Mesothelial cell of epicardium (in vitro differentiated cells): Measurements from ENCODE around the gene CNIH1. TPM values are rescaled to one million over a fixed set of nuclear protein-coding genes. Genes with fewer than 3 reads are reported as not detected.
"Not testable (repeated sequence)": the region's sequence is repeated elsewhere in the genome, so short reads cannot be mapped to it uniquely, and the experiment has no call there.

Source experiments
- DNase-seq, 2 experiments: peaks; one replicate each; pipeline ENCODE4 v3.0.0; 2021; ENCODE audit warnings: low spot score in 2 of 2; ENCODE audit not compliant: unreplicated experiment in 2 of 2
- H3K27ac Mint-ChIP-seq: 2 replicates; pipeline ENCODE4 v1.8.0; 2021; ENCODE audit warnings: mixed read lengths
- H3K27me3 Mint-ChIP-seq: 2 replicates; pipeline ENCODE4 v1.8.0; 2021; ENCODE audit warnings: low read depth, mixed read lengths
- H3K36me3 Mint-ChIP-seq: 2 replicates; pipeline ENCODE4 v1.8.0; 2021; ENCODE audit warnings: mixed read lengths
- H3K4me1 Mint-ChIP-seq: 2 replicates; pipeline ENCODE4 v1.8.0; 2021; ENCODE audit warnings: mixed read lengths
- H3K4me3 Mint-ChIP-seq: 2 replicates; pipeline ENCODE4 v1.8.0; 2021; ENCODE audit warnings: mild to moderate bottlenecking, moderate library complexity, mixed read lengths
- H3K9me3 Mint-ChIP-seq: 2 replicates; pipeline ENCODE4 v1.8.0; 2021; ENCODE audit warnings: mixed read lengths
- CTCF ChIP-seq: fragments of 200-600 bp; sonication (generic); IDR thresholded peaks from one replicate; pipeline ENCODE4 v1.5.0; 2021; ENCODE audit warnings: antibody characterized with exemption; ENCODE audit not compliant: unreplicated experiment
- total RNA-seq: library from RNA; stranded (reverse); gene quantifications from 3 replicates; pipeline ENCODE4 v1.2.1, GENCODE V29; 2021

The CNIH1 gene
- total RNA-seq, 1 donor from 2014 or later: 97.6 TPM

DNA sequence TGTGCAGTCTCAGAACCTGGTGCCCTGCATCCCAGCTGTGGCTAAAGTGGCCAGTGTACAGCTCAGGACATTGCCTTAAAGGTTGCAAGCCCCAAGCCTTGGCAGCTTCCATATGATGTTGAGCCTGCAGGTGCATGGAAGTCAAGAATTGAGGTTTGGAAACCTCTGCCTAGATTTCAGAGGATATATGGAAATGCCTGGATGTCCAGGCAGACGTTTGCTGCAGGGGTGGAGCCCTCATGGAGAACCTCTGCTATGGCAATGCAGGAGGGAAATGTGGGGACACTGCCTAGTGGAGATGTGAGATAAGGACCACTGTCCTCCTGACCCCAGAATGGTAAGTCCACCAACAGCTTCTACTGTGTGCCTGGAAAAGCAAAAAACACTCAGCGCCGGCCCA lies 17.9 kb upstream of the CNIH1 start:
- DNase-seq: no peak
- TF ChIP-seq CTCF: no peak
- H3K27me3 Mint-ChIP-seq: no peaks in the 10 kb centered on the region

GRCh38 chr14:54458536-54458935 lies 17.4 kb upstream of the CNIH1 start:
- not testable (repeated sequence) for H3K27ac Mint-ChIP-seq, H3K4me1 Mint-ChIP-seq, H3K27me3 Mint-ChIP-seq, DNase-seq, H3K36me3 Mint-ChIP-seq, H3K4me3 Mint-ChIP-seq
- H3K9me3 Mint-ChIP-seq: peaks cover 12% of the 10 kb centered on the region

More for the DNA sequence above, 17.9 kb upstream of the CNIH1 start:
- peaks cover 1% of the 10 kb centered on the region for H3K36me3 Mint-ChIP-seq
- peaks cover 12% of the 10 kb centered on the region for H3K9me3 Mint-ChIP-seq
- no peak overlapping the region for H3K27ac Mint-ChIP-seq
- no peak overlapping the region for H3K4me3 Mint-ChIP-seq
- no peaks in the 10 kb centered on the region for H3K4me1 Mint-ChIP-seq

DNA sequence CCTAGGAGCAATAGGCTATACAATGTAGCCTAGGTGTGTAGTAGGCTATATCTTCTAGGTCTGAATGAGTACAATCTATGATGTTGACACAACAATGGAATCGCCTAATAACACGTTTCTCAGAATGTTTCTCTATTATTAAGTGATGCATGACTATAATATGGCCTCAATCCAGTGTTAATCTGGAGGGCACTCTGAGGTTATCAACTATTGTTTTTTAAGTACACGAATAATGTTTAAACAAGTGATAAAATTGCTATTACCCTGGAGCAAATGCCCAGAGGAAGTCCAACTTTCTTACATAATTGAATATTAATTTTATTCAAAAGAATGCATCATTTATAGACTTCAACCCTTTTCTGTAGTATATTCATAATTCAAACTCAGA lies 16.4 kb upstream of the CNIH1 start:
- Mint-ChIP-seq H3K4me1 (peaks cover 2% of the 10 kb centered on the region), H3K36me3 (peaks cover 1% of the 10 kb centered on the region), H3K9me3 (peaks cover 12% of the 10 kb centered on the region), H3K27me3 (no peaks in the 10 kb centered on the region), H3K27ac (no peak overlapping the region), H3K4me3 (no peak overlapping the region)
- no peak for DNase-seq
- TF ChIP-seq CTCF: no peak

- H3K4me1 Mint-ChIP-seq, DNase-seq, H3K27me3 Mint-ChIP-seq, H3K27ac Mint-ChIP-seq, H3K4me3 Mint-ChIP-seq, H3K36me3 Mint-ChIP-seq: not testable (repeated sequence)
- peaks cover 12% of the 10 kb centered on the region for H3K9me3 Mint-ChIP-seq
These were observed 15.8 kb upstream of the CNIH1 start for GRCh38 chr14:54456820-54457608.

GRCh38 chr14:54455363-54455762 lies 14.2 kb upstream of the CNIH1 start:
- peaks cover 12% of the 10 kb centered on the region for H3K9me3 Mint-ChIP-seq
- no peaks in the 10 kb centered on the region for H3K27me3 Mint-ChIP-seq
- peaks cover 6% of the 10 kb centered on the region for H3K4me1 Mint-ChIP-seq
- H3K36me3 Mint-ChIP-seq: peaks cover 1% of the 10 kb centered on the region
- H3K27ac Mint-ChIP-seq: no peak overlapping the region
- TF ChIP-seq CTCF: no peak
- H3K4me3 Mint-ChIP-seq: no peak overlapping the region
- no peak for DNase-seq

GRCh38 chr14:54453990-54454389 lies 12.8 kb upstream of the CNIH1 start:
- H3K9me3 Mint-ChIP-seq, H3K4me3 Mint-ChIP-seq, H3K36me3 Mint-ChIP-seq, H3K27ac Mint-ChIP-seq, H3K27me3 Mint-ChIP-seq, DNase-seq, H3K4me1 Mint-ChIP-seq: not testable (repeated sequence)

DNA sequence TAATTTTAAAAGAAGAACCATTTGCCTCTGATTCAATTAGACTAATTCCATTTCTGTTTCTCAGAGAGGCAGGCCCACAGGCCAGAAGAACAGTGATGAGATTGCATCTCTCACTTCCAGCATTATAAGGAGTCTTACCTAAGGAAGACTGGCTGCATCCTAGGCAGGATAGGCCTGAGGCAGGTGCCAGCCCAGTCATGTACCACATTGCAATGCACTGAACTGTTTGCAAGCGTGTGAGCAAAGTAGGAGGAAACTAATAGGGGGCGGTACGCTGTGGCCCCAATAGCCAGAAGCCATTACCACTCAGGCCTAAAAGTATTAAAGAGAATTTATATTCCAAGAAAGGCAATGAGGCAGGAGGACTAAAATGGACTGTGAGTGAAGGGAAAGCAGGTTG lies 12.1 kb upstream of the CNIH1 start:
- Mint-ChIP-seq H3K27me3 (peaks cover 5% of the 10 kb centered on the region), H3K27ac (no peak overlapping the region), H3K9me3 (peaks cover 1% of the 10 kb centered on the region), H3K36me3 (no peaks in the 10 kb centered on the region), H3K4me3 (no peak overlapping the region), H3K4me1 (peaks cover 6% of the 10 kb centered on the region)
- TF ChIP-seq CTCF: no peak
- DNase-seq: no peak
